ENCODE measurements around the gene GABRR3.

GRCh38 chr3:97974996-97975395 lies 60.1 kb downstream of the GABRR3 start:
- TF ChIP-seq ZNF274 (IDR thresholded peaks at IDR 0.05; ENCODE audit: low read depth, low read length) (no peak), YY1 (IDR thresholded peaks at IDR 0.05; ENCODE audit: insufficient read depth, insufficient read length) (no peak), SUZ12 (IDR thresholded peaks at IDR 0.05; ENCODE audit: extremely low read depth, insufficient read depth, insufficient read length) (no peak)
